Smooth muscle cell of the coronary artery (primary cell): ENCODE measurements around the gene SSB. TPM values are rescaled to one million over a fixed set of nuclear protein-coding genes. Genes with fewer than 3 reads are reported as not detected.

Experiments
- total RNA-seq: library from RNA; depleted of rRNA; stranded (reverse); fragments of >200 nt; gene quantifications from 2 replicates; pipeline ENCODE4 v1.2.3, GENCODE V29; 2014; ENCODE audit warnings: low replicate concordance

SSB gene
- total RNA-seq = 37.2 and 87.2 TPM in 2 replicates

GRCh38 chr2:169798718-169799592 lies at the start of gene SSB:
Gene SSB (plus strand): TSS chr2:169798871. CDS start chr2:169800961, 2,090 bp downstream.

GRCh38 chr2:169824373-169825333 lies 26.0 kb downstream of the SSB start, which contains the start of gene METTL5:
Gene METTL5 (minus strand): TSS chr2:169824905. CDS start chr2:169824597, 308 bp downstream.

GRCh38 chr2:169827272-169828140 lies 28.8 kb downstream of the SSB start, which contains the start of gene UBR3:
Gene UBR3 (plus strand): TSS chr2:169827454. CDS start chr2:169827508, 54 bp downstream.

Other genes starting within 250 kb of the SSB start
- gene FASTKD1, start 225.0 kb upstream of the SSB start, total RNA-seq = 9.7 and 15.0 TPM in 2 replicates
- 14.7 and 20.7 TPM in 2 replicates for gene PPIG, start 214.5 kb upstream of the SSB start, total RNA-seq
- not detected in 2 replicates for gene CFAP210, start 104.5 kb upstream of the SSB start, total RNA-seq
- gene PHOSPHO2, start 104.4 kb upstream of the SSB start, total RNA-seq = 0.94 and 1.2 TPM in 2 replicates
- 2.4 and 3.0 TPM in 2 replicates for gene KLHL23, start 65.0 kb upstream of the SSB start, total RNA-seq
- gene METTL5, start 26.0 kb downstream of the SSB start, total RNA-seq = 32.7 and 35.9 TPM in 2 replicates
- gene UBR3, start 28.6 kb downstream of the SSB start, total RNA-seq = 24.3 and 24.7 TPM in 2 replicates